HL-60 (cell line): Measurements from ENCODE around the gene PDK2.

Experiments
- POLR2AphosphoS5 ChIP-seq: IDR thresholded peaks from 2 replicates; pipeline ENCODE4 v1.6.1; 2012; ENCODE audit warnings: low read depth
- TF ChIP-seq, protein P1 (sequence below): IDR thresholded peaks from one replicate; pipeline ENCODE4 v1.5.1; 2011; ENCODE audit warnings: low read length, control low read depth, inconsistent platforms; ENCODE audit not compliant: insufficient read depth
- TF ChIP-seq, protein P2 (sequence below): IDR thresholded peaks from 2 replicates; pipeline ENCODE4 v1.6.1; 2012; ENCODE audit warnings: low read depth; ENCODE audit not compliant: insufficient replicate concordance

GRCh38 chr17:50102164-50102991 lies 7.2 kb downstream of the PDK2 start:
- TF ChIP-seq, protein P1, sequence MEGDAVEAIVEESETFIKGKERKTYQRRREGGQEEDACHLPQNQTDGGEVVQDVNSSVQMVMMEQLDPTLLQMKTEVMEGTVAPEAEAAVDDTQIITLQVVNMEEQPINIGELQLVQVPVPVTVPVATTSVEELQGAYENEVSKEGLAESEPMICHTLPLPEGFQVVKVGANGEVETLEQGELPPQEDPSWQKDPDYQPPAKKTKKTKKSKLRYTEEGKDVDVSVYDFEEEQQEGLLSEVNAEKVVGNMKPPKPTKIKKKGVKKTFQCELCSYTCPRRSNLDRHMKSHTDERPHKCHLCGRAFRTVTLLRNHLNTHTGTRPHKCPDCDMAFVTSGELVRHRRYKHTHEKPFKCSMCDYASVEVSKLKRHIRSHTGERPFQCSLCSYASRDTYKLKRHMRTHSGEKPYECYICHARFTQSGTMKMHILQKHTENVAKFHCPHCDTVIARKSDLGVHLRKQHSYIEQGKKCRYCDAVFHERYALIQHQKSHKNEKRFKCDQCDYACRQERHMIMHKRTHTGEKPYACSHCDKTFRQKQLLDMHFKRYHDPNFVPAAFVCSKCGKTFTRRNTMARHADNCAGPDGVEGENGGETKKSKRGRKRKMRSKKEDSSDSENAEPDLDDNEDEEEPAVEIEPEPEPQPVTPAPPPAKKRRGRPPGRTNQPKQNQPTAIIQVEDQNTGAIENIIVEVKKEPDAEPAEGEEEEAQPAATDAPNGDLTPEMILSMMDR: no peak
- TF ChIP-seq, protein P2, sequence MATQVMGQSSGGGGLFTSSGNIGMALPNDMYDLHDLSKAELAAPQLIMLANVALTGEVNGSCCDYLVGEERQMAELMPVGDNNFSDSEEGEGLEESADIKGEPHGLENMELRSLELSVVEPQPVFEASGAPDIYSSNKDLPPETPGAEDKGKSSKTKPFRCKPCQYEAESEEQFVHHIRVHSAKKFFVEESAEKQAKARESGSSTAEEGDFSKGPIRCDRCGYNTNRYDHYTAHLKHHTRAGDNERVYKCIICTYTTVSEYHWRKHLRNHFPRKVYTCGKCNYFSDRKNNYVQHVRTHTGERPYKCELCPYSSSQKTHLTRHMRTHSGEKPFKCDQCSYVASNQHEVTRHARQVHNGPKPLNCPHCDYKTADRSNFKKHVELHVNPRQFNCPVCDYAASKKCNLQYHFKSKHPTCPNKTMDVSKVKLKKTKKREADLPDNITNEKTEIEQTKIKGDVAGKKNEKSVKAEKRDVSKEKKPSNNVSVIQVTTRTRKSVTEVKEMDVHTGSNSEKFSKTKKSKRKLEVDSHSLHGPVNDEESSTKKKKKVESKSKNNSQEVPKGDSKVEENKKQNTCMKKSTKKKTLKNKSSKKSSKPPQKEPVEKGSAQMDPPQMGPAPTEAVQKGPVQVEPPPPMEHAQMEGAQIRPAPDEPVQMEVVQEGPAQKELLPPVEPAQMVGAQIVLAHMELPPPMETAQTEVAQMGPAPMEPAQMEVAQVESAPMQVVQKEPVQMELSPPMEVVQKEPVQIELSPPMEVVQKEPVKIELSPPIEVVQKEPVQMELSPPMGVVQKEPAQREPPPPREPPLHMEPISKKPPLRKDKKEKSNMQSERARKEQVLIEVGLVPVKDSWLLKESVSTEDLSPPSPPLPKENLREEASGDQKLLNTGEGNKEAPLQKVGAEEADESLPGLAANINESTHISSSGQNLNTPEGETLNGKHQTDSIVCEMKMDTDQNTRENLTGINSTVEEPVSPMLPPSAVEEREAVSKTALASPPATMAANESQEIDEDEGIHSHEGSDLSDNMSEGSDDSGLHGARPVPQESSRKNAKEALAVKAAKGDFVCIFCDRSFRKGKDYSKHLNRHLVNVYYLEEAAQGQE: no peak
- TF ChIP-seq POLR2AphosphoS5: no peak
